Transverse colon (tissue), 4 donors: ENCODE measurements around the gene AGMAT. TPM values are rescaled to one million over a fixed set of nuclear protein-coding genes. Genes with fewer than 3 reads are reported as not detected.

Experiments used
- DNase-seq: peaks from one replicate; pipeline ENCODE4 v3.0.0-alpha.2; 2019
- H3K27ac ChIP-seq, 4 donors: fragments of 200-600 bp; sonication (generic); 2 replicates each; pipeline ENCODE4 v1.5.1; 2016 to 2018; ENCODE audit warnings: inconsistent platforms in 4 of 4
- H3K27me3 ChIP-seq: fragments of 200-600 bp; sonication (generic); 2 replicates; pipeline ENCODE4 v1.5.1; 2017; ENCODE audit warnings: inconsistent platforms
- H3K36me3 ChIP-seq, 4 donors: fragments of 200-600 bp; sonication (generic); 2 replicates each; pipeline ENCODE4 v1.5.1; 2017 to 2019; ENCODE audit warnings: inconsistent platforms in 4 of 4
- H3K4me1 ChIP-seq, 4 donors: fragments of 200-600 bp; sonication (generic); 2 replicates each; pipeline ENCODE4 v1.5.1; 2017 to 2020; ENCODE audit warnings: inconsistent platforms in 4 of 4
- H3K4me3 ChIP-seq, 4 donors: fragments of 200-600 bp; sonication (generic); 1 replicate in 1 of 4; 2 replicates in 3 of 4; pipeline versions ENCODE4 v1.5.1 to v1.6.1; 2017 to 2019; ENCODE audit warnings: inconsistent platforms in 4 of 4
- H3K9me3 ChIP-seq, 2 donors: fragments of 200-600 bp; sonication (generic); 2 replicates each; pipeline ENCODE4 v1.5.1; 2017 to 2019; ENCODE audit warnings: inconsistent platforms in 2 of 2
- CTCF ChIP-seq, 5 experiments: fragments of 200-600 bp in 3 of 5; fragments of 450-650 bp in 2 of 5; sonication (generic) in 3 of 5; IDR thresholded peaks; 1 replicate in 2 of 5; 2 replicates in 3 of 5; pipeline ENCODE4 v1.5.1; 2016 to 2017; ENCODE audit warnings: antibody characterized with exemption in 5 of 5, inconsistent platforms in 3 of 5, mild to moderate bottlenecking in 2 of 5, moderate library complexity in 1 of 5
- EP300 ChIP-seq: sonication (generic); formaldehyde crosslinking; IDR thresholded peaks from one replicate; pipeline ENCODE4 v1.6.1; 2017; ENCODE audit warnings: antibody characterized with exemption, low read depth
- POLR2A ChIP-seq: fragments of 450-650 bp; IDR thresholded peaks from one replicate; pipeline ENCODE4 v1.6.1; 2016; ENCODE audit warnings: antibody characterized with exemption, mild to moderate bottlenecking, moderate library complexity
- POLR2AphosphoS5 ChIP-seq, 3 donors: sonication (generic); formaldehyde crosslinking; IDR thresholded peaks; one replicate each; pipeline ENCODE4 v1.6.1; 2016; ENCODE audit warnings: antibody characterized with exemption in 3 of 3
- WGBS, 2 donors: methylation state at CpG; one replicate each; pipeline ENCODE4 v1.1.5; 2018; ENCODE audit warnings: low coverage in 1 of 2; 5-methylcytosine and 5-hydroxymethylcytosine counted together
- in situ Hi-C, 4 donors: fragments of 200-750 bp; cut with MboI; loops; one replicate each; pipeline versions ENCODE4 v1.15.0 to v1.15.1; 2017; ENCODE audit warnings: low sequenced_read_pairs in 3 of 4, low pct_ligation_motif_present in 1 of 4, low pct_unique_long_range_greater_than_20kb in 1 of 4
- intact Hi-C: fragments of 100-400 bp; cut with DNase I; formaldehyde crosslinking; loops from one replicate; pipeline ENCODE4 v1.15.1; 2023; ENCODE audit warnings: low total_unique reads
- total RNA-seq, 4 donors: library from RNA; depleted of rRNA; stranded (reverse); fragments of >200 nt; gene quantifications; one replicate each; pipeline ENCODE4 v1.1.0, GENCODE V29; 2016

The AGMAT gene
- total RNA-seq, 4 donors from 2014 or later: 6.7 to 24.1 (median 13.7) TPM

- Histone ChIP-seq H3K27ac (no peak overlapping the region), H3K27me3 (no peaks in the 10 kb centered on the region), H3K4me3 (no peak overlapping the region), H3K36me3 (no peaks in the 10 kb centered on the region), H3K4me1 (peaks cover 0 to 4% (median under 1%) of the 10 kb centered on the region in 4 donors), H3K9me3 (no peaks in the 10 kb centered on the region)
- WGBS, 2 donors: 82 to 89% methylated on average over 4 to 5 of the region's 5 CpGs
- no peak for TF ChIP-seq POLR2AphosphoS5 (IDR thresholded peaks at IDR 0.05)
- no peak for TF ChIP-seq EP300
- TF ChIP-seq CTCF (IDR thresholded peaks at IDR 0.05): no peak
- TF ChIP-seq POLR2A: no peak
- intact Hi-C loops (loop anchor here (10.0 kb wide), 1 partner anchor 149 kb away; the partner anchor contains the start of gene TMEM82), in situ Hi-C loops (no loop called here)
- DNase-seq: no peak
Measured at GRCh38 chr1:15595809-15596617, 11.2 kb upstream of the AGMAT start.

GRCh38 chr1:15592285-15592684, 7.4 kb upstream of the AGMAT start:
- 85 to 86% methylated on average over 5 of the region's 5 CpGs for WGBS, 2 donors
- Histone ChIP-seq H3K27ac (no peak overlapping the region), H3K9me3 (no peaks in the 10 kb centered on the region), H3K36me3 (no peaks in the 10 kb centered on the region), H3K4me1 (peaks cover 0 to 4% (median 0%) of the 10 kb centered on the region in 4 donors), H3K27me3 (no peaks in the 10 kb centered on the region), H3K4me3 (no peak overlapping the region)
- DNase-seq: no peak
- in situ Hi-C loops: no loop called here
- TF ChIP-seq POLR2A (no peak), CTCF (IDR thresholded peaks at IDR 0.05) (no peak), EP300 (no peak), POLR2AphosphoS5 (IDR thresholded peaks at IDR 0.05) (no peak)
- intact Hi-C loops: loop anchor here (10.0 kb wide), 1 partner anchor 153 kb away; the partner anchor contains the start of gene TMEM82

GRCh38 chr1:15583016-15583706, 1.7 kb downstream of the AGMAT start:
- Histone ChIP-seq H3K9me3 (no peaks in the 10 kb centered on the region), H3K36me3 (no peaks in the 10 kb centered on the region), H3K4me3 (no peak overlapping the region), H3K27ac (no peak overlapping the region), H3K4me1 (peaks cover 9 to 20% (median 16%) of the 10 kb centered on the region in 4 donors), H3K27me3 (no peaks in the 10 kb centered on the region)
- WGBS, 2 donors: 90 to 100% methylated on average over 3 to 18 of the region's 18 CpGs
- in situ Hi-C loops: no loop called here
- DNase-seq: no peak
- intact Hi-C loops: no loop called here
- TF ChIP-seq POLR2A (no peak), EP300 (no peak), CTCF (IDR thresholded peaks at IDR 0.05) (no peak), POLR2AphosphoS5 (IDR thresholded peaks at IDR 0.05) (no peak)

- in situ Hi-C loops: no loop called here
- peak overlapping the region in 3 of 4 donors; percentile 16 to 31 (median 17) for H3K27ac ChIP-seq
Measured at GRCh38 chr1:15579683-15580047, 5.2 kb downstream of the AGMAT start.

More at GRCh38 chr1:15579683-15580047, 5.2 kb downstream of the AGMAT start:
- Histone ChIP-seq H3K4me3 (no peak overlapping the region), H3K4me1 (peaks cover 9 to 19% (median 13%) of the 10 kb centered on the region in 4 donors), H3K36me3 (no peaks in the 10 kb centered on the region), H3K27me3 (no peaks in the 10 kb centered on the region), H3K9me3 (no peaks in the 10 kb centered on the region)
- no peak for TF ChIP-seq CTCF (IDR thresholded peaks at IDR 0.05)
- TF ChIP-seq POLR2A: no peak
- TF ChIP-seq EP300: no peak
- no peak for TF ChIP-seq POLR2AphosphoS5 (IDR thresholded peaks at IDR 0.05)
- intact Hi-C loops: no loop called here
- DNase-seq: no peak
